NCI-H1048 (cell line): ENCODE data around the gene PPARA.
A peak's percentile ranks its signal among the peaks of the same experiment; 100 is the strongest.

Experiments used
- DNase-seq: peaks from one replicate; lab custom pipeline; 2025; lab: John Stamatoyannopoulos, UW

PPARA gene

GRCh38 chr22:46150034-46150654 lies at the start of gene PPARA:
Gene PPARA, plus strand, starts transcription at chr22:46150526. Its CDS starts 47,858 bp downstream, at chr22:46198384.
- DNase-seq, result peak; percentile 25

GRCh38 chr22:46102159-46102558 lies 48.2 kb upstream of the PPARA start:
- DNase-seq, result no peak

- DNase-seq, result no peak
Measured at GRCh38 chr22:46102752-46103151, 47.6 kb upstream of the PPARA start.

GRCh38 chr22:46103181-46103580 lies 47.1 kb upstream of the PPARA start:
- no peak for DNase-seq

GRCh38 chr22:46103664-46104063 lies 46.7 kb upstream of the PPARA start:
- DNase-seq, result no peak

GRCh38 chr22:46104170-46104880 lies 46.0 kb upstream of the PPARA start:
- DNase-seq, result no peak

GRCh38 chr22:46104881-46105493 lies 45.3 kb upstream of the PPARA start:
- no peak for DNase-seq

GRCh38 chr22:46105494-46106278 lies 44.6 kb upstream of the PPARA start:
- DNase-seq, result no peak

- DNase-seq, result no peak
Measured at GRCh38 chr22:46106279-46107022, 43.9 kb upstream of the PPARA start.

- DNase-seq, result no peak
Measured at GRCh38 chr22:46107089-46107664, 43.1 kb upstream of the PPARA start.

GRCh38 chr22:46107753-46108563 lies 42.4 kb upstream of the PPARA start:
- no peak for DNase-seq

GRCh38 chr22:46108564-46109473 lies 41.5 kb upstream of the PPARA start:
- DNase-seq, result no peak

- no peak for DNase-seq
Measured at GRCh38 chr22:46109474-46110003, 40.8 kb upstream of the PPARA start.

GRCh38 chr22:46110215-46110614 lies 40.1 kb upstream of the PPARA start:
- no peak for DNase-seq

- DNase-seq, result no peak
Measured at GRCh38 chr22:46111645-46112306, 38.5 kb upstream of the PPARA start.

GRCh38 chr22:46112405-46112804 lies 37.9 kb upstream of the PPARA start:
- DNase-seq, result no peak

GRCh38 chr22:46113110-46113909 lies 37.0 kb upstream of the PPARA start:
- DNase-seq, result no peak
